ENCODE measurements around the gene YIPF1.

Gene YIPF1

GRCh38 chr1:53889304-53890298, at the start of gene YIPF1:
Gene YIPF1 (minus strand): TSS chr1:53889797. CDS start chr1:53888937, 860 bp downstream.
- peak; percentile 94 for DNase-seq (ENCODE audit: low spot score)

- no peak for DNase-seq (ENCODE audit: low spot score)
Observed at GRCh38 chr1:53938136-53938830, 48.7 kb upstream of the YIPF1 start.

DNA sequence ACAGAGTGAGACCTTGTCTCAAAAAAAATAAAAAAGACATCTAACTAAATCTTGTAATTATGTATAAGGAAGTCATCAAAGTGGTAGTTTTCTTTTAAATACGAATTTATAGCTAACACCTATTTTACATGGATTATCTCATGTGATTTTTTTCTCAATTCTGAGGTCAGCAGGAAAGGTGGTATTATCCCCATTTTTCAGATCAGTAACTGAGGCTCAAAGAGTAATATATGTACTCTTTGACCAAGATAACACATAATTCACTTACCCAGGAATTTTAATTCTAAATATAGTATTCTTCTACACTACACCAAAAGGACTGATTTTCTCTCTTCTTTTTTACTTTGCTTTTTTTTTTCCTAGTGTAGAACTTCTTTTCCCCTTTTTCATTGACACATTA, 46.8 kb upstream of the YIPF1 start:
- no peak for DNase-seq (ENCODE audit: low spot score)

GRCh38 chr1:53934170-53934765, 44.7 kb upstream of the YIPF1 start:
- no peak for DNase-seq (ENCODE audit: low spot score)

DNA sequence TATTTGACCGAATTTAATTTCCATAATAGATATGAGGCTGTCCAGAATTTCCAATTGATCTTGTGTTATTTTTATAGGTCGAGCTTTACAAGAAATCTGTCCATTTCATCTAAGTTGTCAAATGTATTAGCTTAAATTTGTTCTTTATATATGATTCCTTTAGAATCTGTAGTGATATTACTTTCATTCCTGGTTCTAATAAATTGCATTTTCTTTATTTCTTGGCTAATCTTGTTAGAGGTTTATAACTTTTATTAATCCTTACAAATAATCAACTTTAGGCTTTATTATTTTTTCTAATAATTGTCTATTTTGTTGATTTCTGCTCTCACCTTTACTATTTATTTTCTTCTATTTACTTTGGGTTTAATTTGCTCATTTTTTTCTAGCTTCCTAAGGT, 41.9 kb upstream of the YIPF1 start:
- no peak for DNase-seq (ENCODE audit: low spot score)

DNA sequence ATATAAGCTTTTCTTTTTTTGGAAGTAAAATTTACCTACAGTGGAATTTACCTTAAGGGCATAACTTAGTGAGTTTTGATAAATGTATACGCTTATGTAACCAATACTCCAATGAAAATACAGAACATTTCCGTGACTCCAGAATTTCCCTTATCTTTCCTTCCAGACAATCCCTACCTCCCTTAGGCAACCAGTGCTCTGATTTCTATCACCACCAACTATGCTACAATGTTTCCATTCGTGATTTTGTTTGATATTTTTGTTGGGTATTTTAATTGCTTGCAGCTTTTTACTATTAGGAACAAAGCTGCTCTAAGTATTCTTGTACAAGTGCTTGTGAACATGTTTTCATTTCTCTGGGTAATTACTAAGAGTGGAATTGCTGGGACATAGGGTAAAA, 41.3 kb upstream of the YIPF1 start:
- DNase-seq (ENCODE audit: low spot score) = no peak

- no peak for DNase-seq (ENCODE audit: low spot score)
Observed at GRCh38 chr1:53929246-53929960, 39.8 kb upstream of the YIPF1 start.

- DNase-seq (ENCODE audit: low spot score) = no peak
Observed at GRCh38 chr1:53927376-53927881, 37.8 kb upstream of the YIPF1 start.

- no peak for DNase-seq (ENCODE audit: low spot score)
Observed at GRCh38 chr1:53919675-53920066, 30.1 kb upstream of the YIPF1 start.

GRCh38 chr1:53918343-53918742, 28.7 kb upstream of the YIPF1 start:
- no peak for DNase-seq (ENCODE audit: low spot score)

GRCh38 chr1:53913352-53914033, 23.9 kb upstream of the YIPF1 start:
- DNase-seq (ENCODE audit: low spot score) = no peak

DNA sequence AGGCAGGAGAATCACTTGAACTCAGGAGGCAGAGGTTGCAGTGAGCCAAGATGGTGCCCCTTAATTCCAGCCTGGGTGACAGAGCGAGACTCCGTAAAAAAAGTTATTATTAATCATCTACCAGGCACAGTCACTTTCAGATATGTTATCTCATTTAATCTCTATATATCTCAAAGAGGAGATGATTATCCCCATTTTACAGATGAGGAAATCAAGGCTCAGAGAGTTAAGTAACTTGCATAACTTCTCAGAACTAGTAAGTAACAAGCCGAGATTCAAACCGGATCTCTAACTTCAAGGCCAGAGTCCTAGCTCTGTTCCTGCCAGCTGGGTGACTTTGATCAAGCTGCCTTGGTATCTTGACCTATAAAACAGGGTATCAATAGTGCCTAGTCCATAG, 21.8 kb upstream of the YIPF1 start:
- DNase-seq (ENCODE audit: low spot score) = no peak

GRCh38 chr1:53909946-53910345, 20.3 kb upstream of the YIPF1 start:
- no peak for DNase-seq (ENCODE audit: low spot score)

DNA sequence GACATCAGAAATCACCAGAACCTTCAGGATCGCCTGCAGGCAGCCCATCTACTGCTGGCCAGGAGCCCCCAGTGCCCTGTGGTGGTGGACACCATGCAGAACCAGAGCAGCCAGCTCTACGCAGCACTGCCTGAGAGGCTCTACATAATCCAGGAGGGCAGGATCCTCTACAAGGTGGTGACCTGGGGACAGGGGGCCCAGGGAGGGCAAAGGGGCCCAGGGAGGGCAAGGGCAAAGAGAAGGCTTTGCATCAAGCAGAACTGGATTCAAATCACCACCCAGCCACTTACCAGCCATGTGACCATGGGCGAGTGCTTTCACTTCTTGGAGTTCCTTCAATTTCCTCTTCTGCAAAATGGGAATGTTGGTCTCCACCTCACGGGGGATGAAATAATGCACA, 16.5 kb upstream of the YIPF1 start:
- no peak for DNase-seq (ENCODE audit: low spot score)

GRCh38 chr1:53905509-53905908, 15.9 kb upstream of the YIPF1 start:
- no peak for DNase-seq (ENCODE audit: low spot score)

DNA sequence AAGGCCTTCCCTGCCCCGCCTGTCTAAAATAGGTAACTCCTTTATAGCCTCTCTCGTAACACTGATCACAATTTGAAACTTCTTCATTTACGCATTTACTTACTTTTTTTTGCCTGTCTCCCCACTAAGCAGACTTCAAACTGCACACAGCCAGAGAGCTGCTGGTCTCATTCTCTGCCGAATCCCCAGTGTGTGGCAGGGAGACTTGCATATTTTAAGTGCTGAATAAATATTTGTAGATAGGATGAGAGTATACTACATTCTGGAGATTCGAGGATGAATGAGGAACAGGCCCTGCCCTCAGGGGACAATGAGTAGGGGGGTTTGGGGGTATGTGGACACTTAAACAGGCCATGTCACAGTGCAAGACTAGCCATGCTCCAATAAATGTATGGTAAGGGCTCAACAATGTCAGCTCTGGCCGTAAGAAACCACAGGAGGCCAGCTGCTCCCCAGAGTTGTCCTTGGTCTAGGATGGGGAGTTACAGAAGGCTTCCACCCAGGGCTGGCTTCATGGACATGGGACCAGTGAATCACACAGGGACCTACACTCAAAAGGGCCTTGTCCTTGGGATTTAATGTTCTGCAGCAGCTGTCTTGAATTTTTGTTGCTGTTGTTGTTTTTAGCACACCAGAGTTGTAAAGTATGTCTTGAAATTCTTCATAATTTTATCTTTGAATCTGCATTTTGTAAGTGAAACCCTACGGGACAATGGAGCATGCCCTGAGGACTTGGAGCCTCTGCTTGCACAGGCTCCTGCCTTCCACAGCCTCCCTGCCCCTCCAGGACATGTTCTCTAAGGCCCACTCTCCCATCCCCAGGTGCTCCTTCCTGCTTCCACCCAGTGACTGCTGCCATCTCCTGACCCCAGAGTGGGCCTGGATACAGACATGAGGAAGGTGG, 12.9 kb upstream of the YIPF1 start:
- DNase-seq (ENCODE audit: low spot score) = no peak

GRCh38 chr1:53899708-53900107, 10.1 kb upstream of the YIPF1 start:
- DNase-seq (ENCODE audit: low spot score) = no peak

GRCh38 chr1:53899206-53899628, 9.6 kb upstream of the YIPF1 start:
- DNase-seq (ENCODE audit: low spot score) = no peak

GRCh38 chr1:53896635-53897229, 7.1 kb upstream of the YIPF1 start:
- DNase-seq (ENCODE audit: low spot score) = no peak

GRCh38 chr1:53895421-53895820, 5.8 kb upstream of the YIPF1 start:
- DNase-seq (ENCODE audit: low spot score) = no peak
